ENCODE measurements around the gene FSD2.
"Not testable (repeated sequence)": the region's sequence is repeated elsewhere in the genome, so short reads cannot be mapped to it uniquely, and the experiment has no call there.

Gene FSD2

GRCh38 chr15:82737975-82738374 is 67.9 kb downstream of the FSD2 start:
- no peak for DNase-seq (ENCODE audit: low read depth in 2 of 2)

DNA sequence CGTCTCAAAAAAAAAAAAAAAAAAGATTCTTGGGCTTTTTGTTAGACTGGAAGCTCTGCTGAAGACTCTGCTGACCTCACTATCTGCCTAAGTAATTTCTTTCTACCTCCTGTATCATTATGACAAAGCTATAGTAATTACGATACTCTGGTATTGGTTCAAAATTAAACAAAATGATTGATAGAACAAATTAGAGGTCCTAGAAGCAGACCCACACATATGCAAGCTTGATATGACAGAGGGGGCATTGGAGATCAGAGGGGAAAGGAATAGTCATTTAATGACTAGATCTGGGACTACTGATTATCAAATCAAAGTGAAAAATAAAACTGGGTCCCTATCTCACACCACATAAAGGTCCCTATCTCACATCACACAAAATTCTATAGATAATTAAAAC is 74.3 kb downstream of the FSD2 start:
- DNase-seq (ENCODE audit: low read depth in 2 of 2), result no peak

- DNase-seq (ENCODE audit: low read depth in 2 of 2), result no peak
Measured at GRCh38 chr15:82730022-82730530, 75.8 kb downstream of the FSD2 start.

DNA sequence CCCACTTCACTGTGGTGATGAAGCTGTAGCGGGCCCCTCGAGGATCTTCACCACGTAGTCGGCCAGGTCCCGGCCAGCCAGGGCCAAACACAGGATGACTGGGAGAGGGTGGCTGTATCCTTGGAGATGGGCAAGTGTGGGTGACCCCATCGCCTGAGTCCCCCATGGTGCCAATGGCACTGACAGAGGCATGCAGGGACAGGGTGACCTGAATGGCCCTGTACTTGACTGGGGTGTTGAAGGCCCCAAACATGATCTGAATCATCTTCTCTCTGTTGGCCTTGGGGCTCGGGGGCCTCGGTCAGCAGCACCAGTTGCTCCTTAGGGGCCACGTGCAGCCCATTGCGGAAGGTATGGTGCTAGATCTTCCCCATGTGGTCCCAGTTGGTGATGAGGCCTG is 79.1 kb downstream of the FSD2 start:
- no peak for DNase-seq (ENCODE audit: low read depth in 2 of 2)

DNA sequence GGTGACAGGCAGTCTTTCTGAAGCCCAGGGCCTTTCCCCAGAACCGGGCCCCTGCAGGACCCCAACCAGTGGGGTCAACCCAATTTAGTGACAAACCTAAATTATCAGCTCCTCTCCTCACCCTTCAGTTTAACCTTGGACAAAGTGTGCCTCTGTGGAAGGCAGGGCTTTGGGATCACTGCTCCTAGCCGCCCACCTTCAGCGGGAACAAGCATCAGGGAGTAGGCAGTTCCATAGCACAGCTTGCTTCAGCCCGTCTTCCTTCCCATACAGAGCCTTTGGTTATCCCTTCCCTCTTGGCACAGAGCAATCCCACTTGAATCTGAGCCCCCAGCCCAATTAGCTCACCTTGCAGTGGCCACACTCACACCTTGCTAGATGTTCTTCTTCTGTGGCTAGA is 90.9 kb downstream of the FSD2 start:
- DNase-seq (ENCODE audit: low read depth in 2 of 2), result no peak

DNA sequence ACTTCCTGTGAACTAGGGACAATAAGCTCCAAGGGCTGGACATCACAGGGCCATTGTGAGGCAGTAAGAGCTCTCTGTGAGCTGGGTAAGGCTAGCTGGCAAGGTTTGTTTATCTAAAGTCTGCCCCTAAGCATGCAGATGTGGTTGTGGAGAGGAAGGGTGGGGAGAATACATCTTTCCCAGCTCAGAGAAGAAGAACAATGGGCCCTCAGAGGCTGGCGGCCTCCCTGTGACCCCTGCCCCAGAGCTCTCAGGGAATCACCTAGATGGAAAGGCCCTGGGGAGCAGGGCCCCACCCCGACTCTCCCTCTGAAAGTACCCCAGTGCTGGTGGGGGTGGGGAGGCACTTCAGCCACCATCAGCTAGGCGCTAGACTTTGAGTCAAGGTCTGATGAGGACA is 91.9 kb downstream of the FSD2 start:
- no peak for DNase-seq (ENCODE audit: low read depth in 2 of 2)

GRCh38 chr15:82712036-82712435 is 93.8 kb downstream of the FSD2 start:
- DNase-seq (ENCODE audit: low read depth in 2 of 2), result no peak

GRCh38 chr15:82710926-82711490 is 94.9 kb downstream of the FSD2 start:
- no peak for DNase-seq (ENCODE audit: low read depth in 2 of 2)

GRCh38 chr15:82710208-82710555 is 95.7 kb downstream of the FSD2 start:
- no peak for DNase-seq (ENCODE audit: low read depth in 2 of 2)

- DNase-seq (ENCODE audit: low read depth in 2 of 2), result peak; percentile 50 to 59
Measured at GRCh38 chr15:82709421-82710207, 96.3 kb downstream of the FSD2 start, which contains the start of gene AP3B2. AP3B2 (minus strand) TSS chr15:82709875; CDS start chr15:82709706, 169 bp downstream.

DNA sequence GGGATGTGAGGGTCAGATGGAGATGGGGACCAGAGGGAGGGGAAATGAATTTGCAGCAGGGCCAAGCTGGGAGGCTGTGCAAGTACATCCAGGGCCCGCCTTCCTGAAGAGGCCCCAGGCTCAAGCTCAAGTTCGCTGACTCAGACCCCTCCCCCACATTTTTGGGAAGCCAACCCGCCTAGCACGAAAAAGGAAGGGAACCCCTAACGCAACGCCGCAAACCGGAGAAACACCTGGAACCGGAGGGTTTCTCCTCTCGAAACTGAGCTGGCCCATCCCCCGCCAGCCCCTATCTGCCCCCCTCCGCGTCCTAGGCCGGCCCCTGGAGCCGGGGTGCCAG is 96.8 kb downstream of the FSD2 start:
- DNase-seq (ENCODE audit: low read depth in 2 of 2), result no peak

DNA sequence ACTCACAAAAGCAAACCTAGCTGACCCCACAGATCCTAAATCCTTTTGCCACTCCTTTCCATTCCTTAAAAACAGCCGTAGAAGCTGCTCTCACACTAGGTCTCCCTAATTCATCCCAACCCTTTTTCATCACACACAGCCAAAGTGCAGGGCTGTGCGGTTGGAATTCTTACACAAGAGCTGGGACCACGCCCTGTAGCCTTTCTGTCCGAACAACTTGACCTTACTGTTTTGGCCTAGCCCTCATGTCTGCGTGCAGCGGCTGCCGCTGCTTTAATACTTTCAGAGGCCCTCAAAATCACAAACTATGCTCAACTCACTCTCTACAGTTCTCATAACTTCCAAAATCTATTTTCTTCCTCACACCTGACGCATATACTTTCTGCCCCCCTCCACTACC is 100.0 kb downstream of the FSD2 start:
- not testable (repeated sequence) for DNase-seq (ENCODE audit: low read depth in 2 of 2)

All from activated CD4-positive, alpha-beta T cell treated with anti-CD3 and anti-CD28 coated beads for 24 hours (primary cell).